Hepatocyte (in vitro differentiated cells): ENCODE results near the gene DEGS2. TPM values are rescaled to one million over a fixed set of nuclear protein-coding genes. Genes with fewer than 3 reads are reported as not detected.
A peak's percentile ranks its signal among the peaks of the same experiment; 100 is the strongest.

Source experiments
- DNase-seq: peaks from one replicate; pipeline ENCODE4 v3.0.0-alpha.2; 2016; ENCODE audit warnings: low spot score
- H2AFZ ChIP-seq: fragments of 200-600 bp; sonication (generic); 2 replicates; pipeline ENCODE4 v1.6.0; 2016; ENCODE audit warnings: antibody characterized with exemption, mild to moderate bottlenecking
- H3K27ac ChIP-seq: fragments of 200-600 bp; sonication (generic); 2 replicates; pipeline ENCODE4 v1.5.1; 2016; ENCODE audit warnings: mild to moderate bottlenecking
- H3K27me3 ChIP-seq: fragments of 200-600 bp; sonication (generic); 2 replicates; pipeline ENCODE4 v1.6.1; 2016
- H3K36me3 ChIP-seq: fragments of 200-600 bp; sonication (generic); replicated peaks from 2 replicates; pipeline ENCODE4 v1.5.1; 2016; ENCODE audit warnings: low read depth; ENCODE audit not compliant: insufficient read depth
- H3K4me1 ChIP-seq: fragments of 200-600 bp; sonication (generic); 2 replicates; pipeline ENCODE4 v1.5.1; 2016; ENCODE audit warnings: mild to moderate bottlenecking, moderate library complexity; ENCODE audit not compliant: insufficient read depth
- H3K4me2 ChIP-seq: fragments of 200-600 bp; sonication (generic); 2 replicates; pipeline ENCODE4 v1.6.0; 2016
- H3K4me3 ChIP-seq: fragments of 200-600 bp; sonication (generic); 2 replicates; pipeline ENCODE4 v1.5.1; 2016; ENCODE audit warnings: mild to moderate bottlenecking
- H3K79me2 ChIP-seq: fragments of 200-600 bp; sonication (generic); 2 replicates; pipeline ENCODE4 v1.6.0; 2017; ENCODE audit warnings: mild to moderate bottlenecking
- H3K9me2 ChIP-seq: fragments of 200-600 bp; sonication (generic); replicated peaks from 2 replicates; pipeline ENCODE4 v1.6.0; 2017; ENCODE audit warnings: mild to moderate bottlenecking; ENCODE audit not compliant: insufficient read depth
- H3K9me3 ChIP-seq: fragments of 200-600 bp; sonication (generic); 2 replicates; pipeline ENCODE4 v1.5.1; 2016; ENCODE audit warnings: low read depth, mild to moderate bottlenecking
- H4K20me1 ChIP-seq: fragments of 200-600 bp; sonication (generic); 2 replicates; pipeline ENCODE4 v1.6.0; 2016; ENCODE audit warnings: mild to moderate bottlenecking; ENCODE audit not compliant: insufficient read depth, poor library complexity, severe bottlenecking
- EZH2 ChIP-seq: fragments of 200-600 bp; sonication (generic); IDR thresholded peaks from 2 replicates; pipeline ENCODE4 v1.6.1; 2016; ENCODE audit warnings: antibody characterized with exemption, mild to moderate bottlenecking, borderline replicate concordance
- EZH2phosphoT487 ChIP-seq: fragments of 200-600 bp; sonication (generic); IDR thresholded peaks from one replicate; pipeline ENCODE4 v1.6.1; 2018; ENCODE audit warnings: antibody characterized with exemption, mild to moderate bottlenecking, low read depth, moderate library complexity; ENCODE audit not compliant: unreplicated experiment, severe bottlenecking
- WGBS: methylation state at CpG from one replicate; pipeline ENCODE4 v1.1.6; 2016; ENCODE audit warnings: low lambda C conversion rate; ENCODE audit errors: missing lambda C conversion rate; 5-methylcytosine and 5-hydroxymethylcytosine counted together
- microRNA counts: library from miRNA; unstranded; fragments of <30 nt; microRNA quantifications from one replicate; lab custom pipeline; 2017
- microRNA-seq: library from miRNA; unstranded; fragments of <30 nt; microRNA quantifications from one replicate; pipeline ENCODE4, GENCODE V29; 2017
- polyA plus RNA-seq: library from polyadenylated mRNA; unstranded; fragments of >200 nt; fragmentation: Nextera tagmentation; extraction: Ambion mirVana; gene quantifications from 2 replicates; pipeline ENCODE4 v1.2.1, GENCODE V29; 2016
- small RNA-seq: library from RNA; depleted of rRNA; stranded (forward); fragments of <200 nt; gene quantifications from one replicate; pipeline ENCODE3, GENCODE V24; 2014
- total RNA-seq: library from RNA; depleted of rRNA; stranded (reverse); fragments of >200 nt; gene quantifications from 2 replicates; pipeline ENCODE4 v1.2.3, GENCODE V29; 2014
- TF ChIP-seq, protein P1 (sequence below): fragments of 200-600 bp; sonication (generic); IDR thresholded peaks from 2 replicates; pipeline ENCODE4 v1.5.1; 2016; ENCODE audit warnings: antibody characterized with exemption, mild to moderate bottlenecking; ENCODE audit not compliant: poor library complexity

DEGS2 gene
- total and polyA plus RNA-seq, 2 experiments from 2014 or later = 5.3 to 7.7 TPM

DNA sequence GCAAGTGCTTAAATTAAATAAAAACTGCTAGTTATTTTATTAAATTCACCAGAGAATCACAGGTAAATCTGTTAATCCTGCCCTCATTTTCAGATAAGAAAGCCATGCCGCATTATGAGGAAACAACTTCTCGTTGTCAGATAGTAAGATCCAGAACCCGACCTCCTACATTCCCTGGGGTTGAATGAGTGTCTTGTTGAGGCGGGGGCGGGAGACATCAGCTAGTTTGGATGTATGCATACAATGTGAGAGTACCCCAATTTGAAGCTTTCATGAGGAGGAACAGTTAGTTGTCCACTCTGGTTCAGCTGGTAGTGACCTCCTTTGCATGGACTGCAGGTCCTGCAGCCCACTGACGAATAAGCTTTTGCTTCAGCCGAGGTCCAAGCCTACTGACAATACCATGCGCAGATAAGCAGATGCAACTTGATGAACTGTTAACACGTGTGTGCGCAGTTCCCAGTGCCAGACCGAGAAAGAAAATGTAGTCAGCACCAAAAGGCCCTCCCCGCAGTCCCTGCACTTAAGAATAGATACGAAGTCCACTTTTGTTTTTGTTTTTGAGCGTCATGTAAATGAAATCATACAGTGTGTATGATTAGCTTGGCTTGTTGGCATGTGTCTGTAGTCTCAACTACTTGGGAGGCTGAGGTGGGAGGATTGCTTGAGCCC, 59.3 kb downstream of the DEGS2 start:
- Histone ChIP-seq H3K4me2 (no peak overlapping the region), H4K20me1 (no peaks in the 10 kb centered on the region), H3K4me3 (no peak overlapping the region), H2AFZ (no peak overlapping the region), H3K4me1 (peaks cover 20% of the 10 kb centered on the region), H3K36me3 (no peaks in the 10 kb centered on the region), H3K9me3 (no peaks in the 10 kb centered on the region), H3K27me3 (no peaks in the 10 kb centered on the region), H3K27ac (no peak overlapping the region), H3K9me2 (no peaks in the 10 kb centered on the region), H3K79me2 (peaks cover 10% of the 10 kb centered on the region)
- 89% methylated on average over 14 of the region's 14 CpGs for whole genome bisulfite sequencing
- TF ChIP-seq EZH2 = no peak
- TF ChIP-seq EZH2phosphoT487 = no peak
- TF ChIP-seq, protein P1, sequence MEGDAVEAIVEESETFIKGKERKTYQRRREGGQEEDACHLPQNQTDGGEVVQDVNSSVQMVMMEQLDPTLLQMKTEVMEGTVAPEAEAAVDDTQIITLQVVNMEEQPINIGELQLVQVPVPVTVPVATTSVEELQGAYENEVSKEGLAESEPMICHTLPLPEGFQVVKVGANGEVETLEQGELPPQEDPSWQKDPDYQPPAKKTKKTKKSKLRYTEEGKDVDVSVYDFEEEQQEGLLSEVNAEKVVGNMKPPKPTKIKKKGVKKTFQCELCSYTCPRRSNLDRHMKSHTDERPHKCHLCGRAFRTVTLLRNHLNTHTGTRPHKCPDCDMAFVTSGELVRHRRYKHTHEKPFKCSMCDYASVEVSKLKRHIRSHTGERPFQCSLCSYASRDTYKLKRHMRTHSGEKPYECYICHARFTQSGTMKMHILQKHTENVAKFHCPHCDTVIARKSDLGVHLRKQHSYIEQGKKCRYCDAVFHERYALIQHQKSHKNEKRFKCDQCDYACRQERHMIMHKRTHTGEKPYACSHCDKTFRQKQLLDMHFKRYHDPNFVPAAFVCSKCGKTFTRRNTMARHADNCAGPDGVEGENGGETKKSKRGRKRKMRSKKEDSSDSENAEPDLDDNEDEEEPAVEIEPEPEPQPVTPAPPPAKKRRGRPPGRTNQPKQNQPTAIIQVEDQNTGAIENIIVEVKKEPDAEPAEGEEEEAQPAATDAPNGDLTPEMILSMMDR = no peak
- DNase-seq = no peak

GRCh38 chr14:100098171-100098570, 61.3 kb downstream of the DEGS2 start:
- H3K4me3 ChIP-seq = no peak overlapping the region
- H3K9me3 ChIP-seq = no peaks in the 10 kb centered on the region
- DNase-seq = no peak
- 94% methylated on average over 8 of the region's 8 CpGs for WGBS
- H3K79me2 ChIP-seq = peaks cover 14% of the 10 kb centered on the region
- no peaks in the 10 kb centered on the region for H4K20me1 ChIP-seq
- H3K27me3 ChIP-seq = no peaks in the 10 kb centered on the region
- H2AFZ ChIP-seq = no peak overlapping the region
- TF ChIP-seq, protein P1 = no peak
- TF ChIP-seq EZH2 (no peak), EZH2phosphoT487 (no peak)
- no peaks in the 10 kb centered on the region for H3K9me2 ChIP-seq
- peaks cover 10% of the 10 kb centered on the region for H3K4me1 ChIP-seq
- no peak overlapping the region for H3K27ac ChIP-seq
- H3K36me3 ChIP-seq = no peaks in the 10 kb centered on the region
- no peak overlapping the region for H3K4me2 ChIP-seq

DNA sequence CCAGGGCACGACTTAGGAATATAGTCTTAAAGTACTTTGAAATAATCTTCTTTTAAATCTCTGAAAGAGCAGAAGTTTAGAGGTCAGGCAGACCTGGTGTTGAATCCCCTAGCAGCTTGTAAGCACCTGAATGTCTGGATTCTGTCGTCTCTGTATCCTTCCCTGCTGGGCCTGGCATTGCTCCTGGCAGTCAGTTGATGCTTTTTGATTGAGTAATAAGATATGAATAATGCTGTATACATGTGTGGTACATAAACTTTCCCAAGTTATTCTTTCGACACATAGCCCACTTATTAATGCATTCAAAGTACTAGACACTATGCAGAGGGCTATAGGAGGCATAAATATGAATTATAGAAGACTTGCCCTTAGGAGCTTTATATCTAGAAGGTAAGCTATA, 62.8 kb downstream of the DEGS2 start:
- no peaks in the 10 kb centered on the region for H3K9me2 ChIP-seq
- H3K27ac ChIP-seq = no peak overlapping the region
- H2AFZ ChIP-seq = no peak overlapping the region
- DNase-seq = no peak
- no peak overlapping the region for H3K4me2 ChIP-seq
- H3K27me3 ChIP-seq = no peaks in the 10 kb centered on the region
- WGBS = 68% methylated on average over 3 of the region's 3 CpGs
- no peaks in the 10 kb centered on the region for H4K20me1 ChIP-seq
- H3K9me3 ChIP-seq = no peaks in the 10 kb centered on the region
- peaks cover 4% of the 10 kb centered on the region for H3K4me1 ChIP-seq
- peaks cover 13% of the 10 kb centered on the region for H3K79me2 ChIP-seq
- H3K4me3 ChIP-seq = no peak overlapping the region
- H3K36me3 ChIP-seq = no peaks in the 10 kb centered on the region
- TF ChIP-seq EZH2phosphoT487 (no peak), EZH2 (no peak)
- TF ChIP-seq, protein P1 = no peak

MicroRNAs within 50 kb of the gene (microRNA counts, 767-probe panel; counts per million panel counts)
- not detected for microRNA hsa-miR-151b (lab: Ali Mortazavi, UCI)
- microRNA hsa-miR-342-3p (lab: Ali Mortazavi, UCI) = 10,266 counts per million, percentile 84 among the panel's probes with 10 or more counts
- not detected for microRNA hsa-miR-342-5p (lab: Ali Mortazavi, UCI)

Small RNA genes within 50 kb of the gene (microRNA-seq; reads per million reads assigned to microRNA genes)
- gene MIR151B (55.5 reads per million, percentile 54 among the genes with 10 or more reads in this experiment), gene MIR342 (4,083 reads per million, percentile 90 among the genes with 10 or more reads in this experiment)

Small RNA genes within 50 kb of the gene (small RNA-seq; reads per million reads assigned to genes)
- 4.5 reads per million, percentile 92 among the genes with 10 or more reads in this experiment for gene MIR151B
- gene MIR342 = 153 reads per million, percentile 98 among the genes with 10 or more reads in this experiment

Other genes with a start within 250 kb of the DEGS2 start
- gene EVL, start 94.2 kb downstream of the DEGS2 start, total RNA-seq = 43.4 and 60.5 TPM in 2 replicates
- gene EVL, start 94.2 kb downstream of the DEGS2 start, polyA plus RNA-seq = 77.2 and 103 TPM in 2 replicates
- gene YY1, start 79.5 kb upstream of the DEGS2 start, total RNA-seq = 52.6 and 58.5 TPM in 2 replicates
- 27.3 and 32.6 TPM in 2 replicates for gene YY1, start 79.5 kb upstream of the DEGS2 start, polyA plus RNA-seq
- gene SLC25A29, start 146.8 kb upstream of the DEGS2 start, total RNA-seq = 88.7 and 90.1 TPM in 2 replicates
- 73.1 and 106 TPM in 2 replicates for gene SLC25A29, start 146.8 kb upstream of the DEGS2 start, polyA plus RNA-seq
- gene SLC25A47, start 163.7 kb upstream of the DEGS2 start, total RNA-seq = 1.6 and 1.8 TPM in 2 replicates
- 0.77 and 1.8 TPM in 2 replicates for gene SLC25A47, start 163.7 kb upstream of the DEGS2 start, polyA plus RNA-seq
- gene WDR25, start 216.8 kb upstream of the DEGS2 start, total RNA-seq = 14.1 and 18.7 TPM in 2 replicates
- gene WDR25, start 216.8 kb upstream of the DEGS2 start, polyA plus RNA-seq = 19.7 and 22.8 TPM in 2 replicates